Right lobe of liver (tissue), 4 donors: ENCODE measurements around the gene EFHD2.

Experiments
- CTCF ChIP-seq, 4 donors: fragments of 200-600 bp in 3 of 4; fragments of 450-650 bp in 1 of 4; IDR thresholded peaks; one replicate each; pipeline versions ENCODE4 v1.5.1 to v1.8.0; 2016 to 2022; ENCODE audit warnings: antibody characterized with exemption in 4 of 4, mild to moderate bottlenecking in 2 of 4
- POLR2A ChIP-seq: fragments of 450-650 bp; IDR thresholded peaks from one replicate; pipeline ENCODE4 v1.6.1; 2017; ENCODE audit warnings: antibody characterized with exemption, mild to moderate bottlenecking
- donor health status: DM: no; HTN: no; CAD: no.
- donor health status: DM: no; HTN: no; CAD: no.
- donor health status: DM: no; HTN: yes; CAD: no.

GRCh38 chr1:15383810-15384209, 25.9 kb upstream of the EFHD2 start:
- TF ChIP-seq CTCF (IDR thresholded peaks at IDR 0.05) (no peak), POLR2A (no peak)
